ENCODE results near the gene POLR2H.

POLR2H gene

GRCh38 chr3:184381261-184382224 is 20.0 kb downstream of the POLR2H start:
- Histone ChIP-seq H3K79me2 (ENCODE audit: insufficient read depth, low read depth) (no peaks in the 10 kb centered on the region), H4K20me1 (ENCODE audit: insufficient read depth) (no peaks in the 10 kb centered on the region), H3K27ac (no peak overlapping the region), H3K4me3 (IDR thresholded peaks at IDR 0.05; ENCODE audit: insufficient read depth, low read depth, low read length) (no peak overlapping the region), H3K27me3 (ENCODE audit: insufficient read depth, low read depth) (peaks cover 42% of the 10 kb centered on the region), H3K4me1 (ENCODE audit: low read depth, poor library complexity, severe bottlenecking) (no peaks in the 10 kb centered on the region), H3K9ac (no peak overlapping the region), H2AFZ (ENCODE audit: low read depth) (no peak overlapping the region), H3K36me3 (ENCODE audit: insufficient read depth) (no peaks in the 10 kb centered on the region), H3K4me2 (no peak overlapping the region)
- no peak for TF ChIP-seq CTCF (conservative IDR thresholded peaks at IDR 0.05; ENCODE audit: low read depth, low read length)

- H3K79me2 ChIP-seq (ENCODE audit: insufficient read depth, low read depth): no peaks in the 10 kb centered on the region
- no peak overlapping the region for H3K4me3 ChIP-seq (IDR thresholded peaks at IDR 0.05; ENCODE audit: insufficient read depth, low read depth, low read length)
- no peak overlapping the region for H3K27ac ChIP-seq
- H3K4me1 ChIP-seq (ENCODE audit: low read depth, poor library complexity, severe bottlenecking): no peaks in the 10 kb centered on the region
- no peaks in the 10 kb centered on the region for H3K36me3 ChIP-seq (ENCODE audit: insufficient read depth)
- TF ChIP-seq CTCF (conservative IDR thresholded peaks at IDR 0.05; ENCODE audit: low read depth, low read length): no peak
- H2AFZ ChIP-seq (ENCODE audit: low read depth): no peak overlapping the region
- no peak overlapping the region for H3K9ac ChIP-seq
- peaks cover 33% of the 10 kb centered on the region for H3K27me3 ChIP-seq (ENCODE audit: insufficient read depth, low read depth)
- H4K20me1 ChIP-seq (ENCODE audit: insufficient read depth): no peaks in the 10 kb centered on the region
- no peak overlapping the region for H3K4me2 ChIP-seq
Observed at GRCh38 chr3:184382326-184383032, 21.0 kb downstream of the POLR2H start.

- no peaks in the 10 kb centered on the region for H3K36me3 ChIP-seq (ENCODE audit: insufficient read depth)
- H3K79me2 ChIP-seq (ENCODE audit: insufficient read depth, low read depth): no peaks in the 10 kb centered on the region
- no peak overlapping the region for H2AFZ ChIP-seq (ENCODE audit: low read depth)
- no peak overlapping the region for H3K4me3 ChIP-seq (IDR thresholded peaks at IDR 0.05; ENCODE audit: insufficient read depth, low read depth, low read length)
- no peaks in the 10 kb centered on the region for H4K20me1 ChIP-seq (ENCODE audit: insufficient read depth)
- H3K27me3 ChIP-seq (ENCODE audit: insufficient read depth, low read depth): peaks cover 26% of the 10 kb centered on the region
- no peaks in the 10 kb centered on the region for H3K4me1 ChIP-seq (ENCODE audit: low read depth, poor library complexity, severe bottlenecking)
- H3K9ac ChIP-seq: no peak overlapping the region
- H3K27ac ChIP-seq: no peak overlapping the region
- H3K4me2 ChIP-seq: no peak overlapping the region
- no peak for TF ChIP-seq CTCF (conservative IDR thresholded peaks at IDR 0.05; ENCODE audit: low read depth, low read length)
Observed at GRCh38 chr3:184383033-184383740, 21.7 kb downstream of the POLR2H start.

GRCh38 chr3:184384342-184384741 is 22.8 kb downstream of the POLR2H start:
- no peaks in the 10 kb centered on the region for H4K20me1 ChIP-seq (ENCODE audit: insufficient read depth)
- no peaks in the 10 kb centered on the region for H3K4me1 ChIP-seq (ENCODE audit: low read depth, poor library complexity, severe bottlenecking)
- H3K9ac ChIP-seq: no peak overlapping the region
- no peak overlapping the region for H3K4me2 ChIP-seq
- no peaks in the 10 kb centered on the region for H3K36me3 ChIP-seq (ENCODE audit: insufficient read depth)
- H3K79me2 ChIP-seq (ENCODE audit: insufficient read depth, low read depth): no peaks in the 10 kb centered on the region
- no peak overlapping the region for H3K4me3 ChIP-seq (IDR thresholded peaks at IDR 0.05; ENCODE audit: insufficient read depth, low read depth, low read length)
- no peak for TF ChIP-seq CTCF (conservative IDR thresholded peaks at IDR 0.05; ENCODE audit: low read depth, low read length)
- H3K27me3 ChIP-seq (ENCODE audit: insufficient read depth, low read depth): peaks cover 14% of the 10 kb centered on the region
- no peak overlapping the region for H3K27ac ChIP-seq
- H2AFZ ChIP-seq (ENCODE audit: low read depth): no peak overlapping the region

Data from KMS-11 (cell line).